ENCODE results near the gene NPTX1.

The NPTX1 gene

DNA sequence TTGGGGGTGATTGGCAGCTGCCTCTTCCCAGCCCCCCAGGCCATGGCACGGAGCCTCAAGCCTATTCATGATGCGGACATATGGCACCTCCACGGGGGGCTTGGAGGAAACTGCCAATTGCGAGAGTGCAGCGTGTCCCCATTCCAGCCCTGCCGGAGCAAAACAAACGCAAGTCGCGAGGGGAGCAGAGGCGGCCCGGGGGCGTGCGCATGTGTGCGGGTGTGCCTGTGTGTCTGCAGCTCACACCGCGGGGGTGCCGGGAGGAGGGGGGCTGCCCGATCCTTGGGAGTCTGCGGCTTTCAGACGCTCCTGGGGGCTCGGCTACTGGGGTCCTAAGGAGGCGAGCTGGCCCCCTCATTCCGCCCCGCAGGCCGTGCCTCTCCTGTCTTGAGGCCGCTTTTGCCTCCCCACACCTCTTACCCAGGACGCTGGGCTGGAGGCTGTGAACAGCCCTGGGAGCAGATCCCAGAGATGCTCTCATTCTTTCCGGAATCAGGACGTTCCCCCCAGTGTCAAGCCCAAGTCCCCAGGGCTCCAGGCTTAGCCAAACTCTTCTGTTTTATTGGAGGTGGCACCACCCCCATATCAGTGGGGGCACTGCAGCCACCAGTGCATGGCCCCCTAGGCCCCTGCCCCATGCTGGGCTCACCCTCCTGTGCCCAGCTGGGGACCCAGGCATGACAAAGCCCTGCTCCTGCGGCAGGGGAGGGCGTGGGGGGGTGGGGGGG, 32.3 kb downstream of the NPTX1 start:
- no peak for DNase-seq (ENCODE audit: low spot score)

DNA sequence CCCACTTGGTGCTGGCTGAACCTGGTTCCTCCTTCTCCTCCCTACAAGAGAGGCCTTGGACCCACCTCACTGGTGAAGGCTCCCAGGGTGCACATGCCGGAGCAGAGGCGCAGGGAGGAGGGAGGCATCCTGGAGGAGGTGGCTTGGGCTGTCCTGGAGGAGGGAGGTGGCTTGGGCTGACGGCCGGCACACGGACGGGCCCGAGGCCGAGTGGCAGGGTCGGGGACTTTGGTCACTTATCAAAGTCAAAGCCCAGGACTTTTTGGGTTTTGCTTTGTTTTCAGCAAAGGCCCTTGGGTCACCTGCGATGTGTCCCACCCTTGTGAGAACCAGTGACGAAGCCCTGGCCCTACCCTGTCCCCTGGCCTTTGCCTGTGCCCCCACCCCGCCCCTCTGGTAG, 32.9 kb downstream of the NPTX1 start:
- DNase-seq (ENCODE audit: low spot score) = no peak

DNA sequence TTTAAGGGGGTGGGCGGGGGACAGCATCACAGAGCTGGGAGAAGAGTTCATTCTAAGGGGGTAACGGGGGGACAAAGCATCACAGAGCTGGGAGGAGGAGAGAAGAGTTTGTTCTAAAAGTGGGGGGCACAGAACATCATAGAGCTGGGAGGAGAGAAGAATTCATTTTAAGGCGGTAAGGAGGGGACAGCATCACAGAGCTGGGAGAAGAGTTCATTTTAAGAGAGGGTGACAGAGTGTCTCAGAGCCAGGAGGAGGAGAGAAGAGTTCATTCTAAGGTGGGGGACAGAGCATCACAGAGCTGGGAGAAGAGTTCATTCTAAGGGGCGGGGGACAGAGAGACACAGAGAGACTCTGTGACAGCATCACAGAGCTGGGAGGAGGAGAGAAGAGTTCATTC, 33.6 kb downstream of the NPTX1 start:
- no peak for DNase-seq (ENCODE audit: low spot score)

DNA sequence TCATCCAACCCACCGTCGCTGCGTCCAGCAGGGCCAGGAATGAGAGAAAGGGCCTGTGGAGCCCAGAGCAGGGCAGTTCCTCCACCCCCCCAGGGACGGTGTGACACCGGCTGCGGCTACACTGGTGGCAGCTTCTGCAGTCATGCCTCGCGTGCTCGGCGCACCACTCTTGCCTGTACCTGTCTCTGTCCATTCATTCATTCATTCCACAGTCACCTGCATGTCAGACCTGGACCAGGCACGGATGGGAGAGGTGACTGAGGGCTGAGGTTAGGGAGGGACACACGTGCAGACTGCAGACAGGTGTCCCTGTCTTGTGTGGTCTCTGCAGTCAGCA, 34.1 kb downstream of the NPTX1 start:
- DNase-seq (ENCODE audit: low spot score) = no peak

DNA sequence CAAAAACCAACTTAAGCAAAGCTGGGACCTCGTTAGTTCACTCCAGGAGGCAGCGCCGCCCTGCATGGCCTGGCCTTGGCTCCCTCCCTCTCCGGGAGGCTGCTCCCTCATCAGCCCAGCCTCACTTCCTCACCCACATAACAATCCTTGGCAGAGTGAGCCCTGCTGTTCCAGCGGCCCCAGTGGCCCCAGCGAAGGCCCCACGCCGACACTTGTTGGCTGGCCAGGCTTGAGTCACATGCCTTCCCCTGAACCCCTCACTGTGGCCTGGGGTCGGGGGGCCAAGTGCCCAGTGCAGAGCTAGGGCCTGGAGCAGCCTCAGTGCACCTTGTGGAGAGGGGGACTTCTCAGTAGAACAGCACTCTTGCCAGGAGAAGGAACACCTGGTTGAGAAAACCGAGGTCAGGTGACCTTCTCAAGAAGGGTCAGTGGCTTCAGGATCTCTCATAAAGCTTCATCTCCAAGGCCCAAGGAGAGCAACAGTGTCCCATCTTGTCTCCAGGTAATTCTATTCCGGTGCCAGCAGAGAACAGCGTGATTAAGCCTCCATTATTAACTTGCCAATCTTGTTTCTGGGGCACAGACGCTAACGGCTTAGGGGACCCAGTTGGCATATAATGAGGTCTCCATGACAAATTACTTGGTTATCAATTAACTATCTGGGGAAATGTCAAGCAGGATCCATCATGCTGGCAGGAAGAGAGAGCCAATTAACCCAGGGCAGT, 34.6 kb downstream of the NPTX1 start:
- no peak for DNase-seq (ENCODE audit: low spot score)

DNA sequence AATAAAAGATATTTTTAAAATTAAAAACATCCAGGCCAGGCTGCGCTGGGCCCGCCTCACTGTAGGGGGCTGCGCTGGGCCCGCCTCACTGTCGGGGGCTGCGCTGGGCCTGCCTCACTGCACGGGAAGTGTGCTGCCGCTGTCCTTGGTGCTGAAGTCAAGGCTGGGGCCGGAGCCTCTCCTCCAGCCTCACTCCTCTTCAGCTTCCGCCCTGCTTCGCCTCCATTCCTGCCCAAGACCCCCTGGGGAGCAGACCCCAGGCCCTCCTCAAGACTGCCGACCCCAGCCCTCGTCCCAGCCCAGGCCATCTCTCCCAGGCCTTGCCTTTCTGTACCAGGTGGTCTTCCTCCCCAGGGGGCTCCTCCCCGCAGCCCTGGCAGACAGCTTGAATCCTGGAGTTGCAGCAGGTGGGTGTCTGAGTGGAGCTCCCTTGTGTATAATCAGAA, 35.3 kb downstream of the NPTX1 start:
- DNase-seq (ENCODE audit: low spot score) = peak; percentile 80

DNA sequence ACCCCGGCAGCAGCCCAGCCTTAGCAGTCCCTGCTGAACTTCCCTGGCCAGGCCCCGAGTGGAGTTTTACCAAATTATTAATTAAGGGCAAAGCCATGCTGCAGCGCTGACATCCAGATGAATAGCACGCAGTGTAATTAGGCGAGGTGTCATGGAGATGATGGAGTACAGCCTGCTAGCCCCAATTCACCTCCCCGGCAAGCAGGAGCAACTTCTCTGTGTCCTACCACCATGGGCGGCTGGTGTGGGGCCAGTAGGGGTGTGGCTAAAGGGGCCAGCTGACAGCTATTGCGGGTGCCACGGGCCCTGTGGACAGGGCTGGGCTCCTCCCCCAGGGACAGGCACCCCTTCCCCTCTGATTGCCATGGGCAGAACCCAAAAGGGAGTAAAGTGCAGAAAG, 36.9 kb downstream of the NPTX1 start:
- DNase-seq (ENCODE audit: low spot score) = no peak

DNA sequence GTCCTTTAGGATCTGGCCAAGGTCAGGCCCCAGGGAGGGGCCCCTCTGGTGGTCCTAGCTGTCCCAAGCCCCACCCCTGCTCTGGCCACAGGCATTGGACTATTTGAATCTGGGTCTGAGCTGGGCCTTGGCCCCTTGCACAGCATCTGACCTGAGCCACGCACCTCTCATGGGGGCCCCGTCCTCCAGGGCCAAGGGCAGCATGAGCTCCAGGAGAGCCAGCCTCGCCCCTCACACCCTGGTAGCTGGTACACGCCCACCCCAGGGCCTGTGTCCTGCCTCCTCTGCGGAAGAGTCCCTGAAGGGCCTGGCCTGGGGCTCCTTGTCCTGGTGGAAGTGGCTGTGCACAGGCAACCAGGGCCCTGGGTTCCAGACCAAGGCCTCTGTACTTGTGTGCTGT, 37.6 kb downstream of the NPTX1 start:
- no peak for DNase-seq (ENCODE audit: low spot score)

DNA sequence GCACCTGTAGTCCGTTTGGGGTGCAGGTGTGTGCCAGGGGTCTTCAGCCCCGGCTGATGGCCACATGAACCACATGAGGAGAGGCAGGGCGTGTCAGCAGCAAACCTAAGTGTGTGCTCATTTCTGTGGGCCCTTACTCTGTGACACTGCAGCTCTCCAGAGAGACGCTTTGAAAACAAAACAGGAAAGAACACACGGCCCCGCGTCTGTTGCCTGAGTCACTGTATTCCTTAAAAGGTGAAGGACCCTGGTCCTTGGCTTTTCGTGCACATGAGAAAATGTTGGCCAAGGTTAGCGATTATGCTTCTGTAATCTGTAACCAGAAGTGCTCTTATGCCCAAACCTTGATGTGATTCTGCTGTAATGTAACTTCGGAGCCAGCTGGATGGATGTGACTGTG, 38.9 kb downstream of the NPTX1 start:
- no peak for DNase-seq (ENCODE audit: low spot score)

DNA sequence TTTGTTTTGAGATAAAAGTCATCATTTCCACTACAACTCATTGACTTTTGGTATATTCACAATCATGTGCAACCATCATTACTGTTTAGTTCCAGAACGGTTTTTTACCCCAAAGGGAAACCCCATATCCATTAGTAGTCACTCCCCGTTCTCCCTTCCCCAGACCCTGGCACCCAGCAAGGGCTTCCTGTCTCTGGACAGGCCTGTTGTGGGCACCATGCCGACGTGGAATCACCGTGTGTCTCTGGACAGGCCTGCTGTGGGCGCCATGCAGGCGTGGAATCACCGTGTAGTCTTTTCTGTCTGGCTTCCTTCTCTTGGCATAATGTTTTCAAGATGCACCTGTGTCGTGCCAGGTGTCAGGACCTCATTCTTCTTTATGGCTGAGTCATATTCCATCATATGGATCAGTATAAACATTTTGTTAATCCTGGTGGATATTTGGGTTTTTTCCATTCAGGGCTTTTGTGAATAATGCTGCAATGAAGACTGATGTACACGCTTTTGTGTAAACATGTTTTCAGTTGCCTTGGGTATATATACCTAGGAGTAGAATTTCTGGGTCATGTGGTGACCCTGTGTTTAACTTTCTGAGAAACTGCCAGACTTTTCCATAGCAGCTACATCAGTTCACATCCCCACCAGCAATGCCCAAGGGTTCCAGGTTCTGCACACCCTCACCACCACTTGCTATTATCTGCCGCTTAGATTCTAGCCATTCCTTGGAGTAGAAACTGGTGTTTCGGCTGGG, 42.3 kb downstream of the NPTX1 start:
- no peak for DNase-seq (ENCODE audit: low spot score)

DNA sequence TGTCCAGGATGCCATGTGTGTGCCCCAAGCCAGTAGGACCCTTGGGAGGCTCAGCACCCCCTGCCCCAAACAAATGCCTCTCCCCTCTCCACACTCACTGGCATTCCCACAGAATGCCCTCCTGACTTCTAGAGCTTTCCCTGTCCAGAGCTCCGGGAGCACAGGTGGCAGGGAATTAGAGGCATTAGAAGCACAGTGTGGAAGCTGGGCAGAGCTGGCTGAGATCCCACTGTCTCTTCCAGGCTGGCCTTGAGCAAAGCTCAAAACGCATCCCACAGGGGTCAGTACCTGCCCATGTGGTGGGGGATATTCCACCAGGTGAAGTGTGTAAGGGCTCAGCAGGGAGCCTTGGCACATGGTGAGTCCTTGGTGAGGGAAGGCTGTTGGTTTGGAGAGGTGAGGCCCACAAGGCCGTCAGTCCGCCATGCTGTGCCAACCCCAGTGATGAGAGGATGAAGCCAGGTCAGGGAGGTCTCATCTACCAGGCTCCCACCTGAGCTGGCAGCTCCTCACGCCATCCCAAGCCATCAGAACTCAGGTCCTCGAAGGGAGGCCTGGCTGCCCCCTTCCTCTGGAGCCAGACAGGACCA, 43.4 kb downstream of the NPTX1 start:
- no peak for DNase-seq (ENCODE audit: low spot score)

DNA sequence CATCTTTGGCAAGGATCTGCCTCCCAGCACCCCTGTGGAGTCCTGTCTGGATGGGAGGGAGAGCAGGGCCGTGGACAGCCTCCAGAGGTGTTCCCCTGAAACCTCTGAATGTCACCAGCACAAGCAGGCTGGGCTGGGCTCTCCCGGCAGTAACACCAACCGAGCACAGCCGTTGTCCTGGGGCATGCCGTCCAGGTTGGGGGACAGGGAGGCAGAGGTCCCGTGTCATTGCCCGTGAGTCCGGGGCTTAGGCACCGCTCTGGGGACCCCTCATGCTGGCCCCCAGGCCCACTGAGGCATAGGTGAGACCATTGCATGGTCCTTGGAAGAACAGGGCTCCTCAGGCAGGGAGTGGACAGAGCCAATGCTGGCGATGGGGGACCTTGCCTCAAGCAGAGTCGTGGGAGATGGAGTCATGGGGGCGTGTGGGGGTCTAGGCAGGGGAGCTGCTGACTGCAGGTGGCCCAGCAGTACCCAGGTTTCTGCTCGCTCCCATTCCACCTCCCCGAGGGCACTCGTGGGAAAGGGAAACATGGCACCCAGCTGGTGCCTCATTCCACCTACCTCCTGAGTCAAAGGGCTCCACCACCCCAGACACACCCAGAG, 44.0 kb downstream of the NPTX1 start:
- DNase-seq (ENCODE audit: low spot score) = no peak

DNA sequence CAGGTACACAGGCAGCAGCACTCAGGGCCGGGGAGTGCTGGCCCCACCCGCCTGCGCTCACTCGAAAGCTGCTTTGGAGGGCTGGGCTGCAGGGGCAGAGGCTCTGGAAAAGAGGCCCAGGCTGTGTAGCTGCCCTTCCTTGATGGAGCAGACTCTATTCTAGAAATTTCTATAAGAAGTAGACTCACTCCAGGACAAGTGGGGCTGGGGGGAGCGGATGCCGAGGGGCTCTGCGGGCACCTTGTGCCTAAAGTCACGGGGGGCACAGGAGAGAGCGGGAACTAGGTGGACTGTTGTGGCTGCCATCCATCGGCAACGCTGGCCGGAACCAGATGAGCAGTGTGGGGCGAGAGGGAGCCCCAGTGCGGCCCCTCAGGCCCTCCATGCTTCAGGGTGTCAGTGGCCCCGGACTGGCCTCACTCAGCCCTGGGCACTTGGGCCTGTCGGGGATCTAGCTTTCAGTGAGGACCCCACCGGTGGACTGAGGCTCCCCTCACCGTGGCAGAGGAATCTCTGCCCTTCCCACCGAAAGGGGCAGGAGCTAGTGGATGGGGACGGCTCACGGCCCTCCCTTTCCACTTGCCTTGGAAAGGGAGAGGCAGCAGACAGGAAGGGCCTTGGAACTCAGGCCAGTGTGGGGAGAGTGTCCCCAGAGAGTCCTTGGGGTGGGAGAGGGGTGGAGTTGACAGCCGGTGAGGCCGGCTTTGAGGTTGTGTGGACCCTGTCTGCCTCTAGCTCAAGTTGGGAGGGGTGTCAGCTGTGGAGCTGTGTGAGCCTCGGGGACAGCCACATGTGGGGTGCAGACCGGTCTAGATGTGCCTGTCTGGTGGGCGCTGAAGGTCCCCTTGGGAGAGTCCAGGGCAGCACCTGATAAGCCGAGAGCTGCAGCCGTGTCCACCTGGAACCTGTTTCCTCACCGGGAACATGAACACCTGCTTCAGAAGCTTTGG, 44.9 kb downstream of the NPTX1 start:
- DNase-seq (ENCODE audit: low spot score) = no peak

DNA sequence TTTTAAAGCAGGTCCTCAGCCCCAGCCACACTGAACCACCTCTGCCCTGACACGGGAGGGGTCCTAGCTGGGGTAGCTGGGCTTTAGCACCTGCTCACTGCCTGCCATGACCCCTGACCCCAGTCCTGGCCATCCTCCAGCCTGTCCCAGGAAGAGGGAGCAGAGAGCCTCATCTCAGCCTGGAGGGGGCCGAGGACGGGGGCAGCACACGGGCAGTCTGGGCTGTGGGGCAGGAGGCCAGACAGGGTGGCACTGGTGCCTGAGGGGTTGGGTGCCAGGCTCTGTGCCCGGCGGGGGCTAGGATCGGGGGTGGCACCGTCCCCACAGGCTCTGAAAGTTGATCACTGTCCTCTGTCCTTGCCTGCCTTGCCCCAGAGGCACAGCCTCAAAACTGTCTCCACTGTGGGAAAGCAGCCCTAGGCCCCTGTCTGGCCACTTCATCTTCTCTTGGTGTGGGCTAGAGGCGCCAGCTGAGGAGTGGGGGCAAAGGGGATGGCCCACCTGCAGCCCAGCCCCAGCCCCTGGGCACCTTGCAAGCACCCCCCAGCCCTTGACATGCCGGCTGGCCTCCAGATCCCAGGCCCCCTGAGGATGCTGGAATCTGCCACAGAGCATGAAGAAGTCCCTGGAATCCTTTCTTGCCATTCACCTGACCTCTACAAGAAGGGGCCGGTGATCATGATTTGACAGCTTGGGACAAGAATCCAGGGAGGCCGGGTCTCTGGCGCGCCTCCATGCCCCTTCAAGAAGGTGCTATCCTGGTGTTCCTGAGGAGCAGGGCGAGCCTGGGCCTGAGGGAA, 45.8 kb downstream of the NPTX1 start:
- DNase-seq (ENCODE audit: low spot score) = no peak

DNA sequence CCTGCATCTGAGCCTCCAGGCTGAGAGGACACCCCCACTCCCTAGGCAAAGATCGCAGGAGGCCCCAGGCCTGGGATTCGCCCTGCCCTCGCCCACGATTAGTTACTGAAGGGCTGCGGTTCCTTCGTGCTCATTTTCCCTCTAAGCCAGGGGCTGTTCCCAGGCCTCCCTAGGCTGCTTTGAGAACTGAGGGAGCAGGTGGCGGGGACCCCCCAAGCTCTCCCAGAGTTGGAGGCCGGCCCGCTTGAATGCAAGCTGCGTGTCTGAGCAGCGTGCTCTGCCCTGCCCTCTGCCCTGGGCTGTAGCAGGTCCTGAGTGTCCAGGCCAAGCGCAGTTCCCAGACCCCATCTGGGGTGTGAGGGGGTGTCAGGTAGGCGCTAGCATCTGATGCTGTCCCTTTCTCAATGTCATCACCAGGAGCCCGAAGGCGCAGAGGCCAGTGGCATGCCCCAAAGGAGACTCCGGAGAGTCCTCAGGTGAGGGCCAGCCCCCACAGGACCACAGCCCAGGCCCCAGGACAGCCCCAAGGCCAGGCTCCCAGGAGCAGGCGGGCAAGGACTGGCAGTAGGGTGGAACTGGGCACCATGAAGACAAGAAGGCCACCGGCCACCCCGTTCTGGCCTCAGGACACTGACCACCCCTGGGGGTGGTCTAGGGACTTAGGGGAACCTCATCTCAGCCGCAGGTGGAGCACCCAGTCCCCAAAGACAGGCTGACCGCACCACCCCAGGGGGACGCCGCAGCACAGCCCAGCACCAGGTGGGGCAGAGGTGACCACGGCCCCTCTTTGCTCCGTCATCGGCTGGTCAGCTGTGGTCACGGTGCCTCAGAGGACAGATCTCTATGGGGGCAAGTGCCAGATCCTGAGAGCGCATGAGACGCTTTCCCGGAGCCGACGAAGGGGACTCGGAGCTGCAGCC, 46.8 kb downstream of the NPTX1 start:
- DNase-seq (ENCODE audit: low spot score) = no peak

DNA sequence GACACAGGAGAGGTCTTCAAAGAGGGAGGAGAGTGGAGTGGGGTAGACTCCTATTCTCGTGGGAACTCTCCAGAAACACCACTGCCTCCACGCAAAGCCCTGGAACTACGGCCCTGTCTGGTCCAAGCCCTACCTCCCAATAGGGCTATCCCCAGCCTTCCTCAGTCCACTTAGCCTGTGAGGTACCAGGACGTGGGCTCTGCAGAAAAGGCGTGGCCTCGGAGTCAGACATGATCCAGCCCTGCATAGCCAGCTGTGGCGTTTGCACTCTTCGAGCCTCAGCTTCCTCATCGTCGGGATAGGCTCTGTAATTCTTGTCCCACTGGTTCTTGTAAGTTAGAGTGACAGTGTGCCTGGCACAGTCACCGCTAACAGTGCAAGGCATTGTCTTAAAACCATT, 47.6 kb downstream of the NPTX1 start:
- DNase-seq (ENCODE audit: low spot score) = no peak

DNA sequence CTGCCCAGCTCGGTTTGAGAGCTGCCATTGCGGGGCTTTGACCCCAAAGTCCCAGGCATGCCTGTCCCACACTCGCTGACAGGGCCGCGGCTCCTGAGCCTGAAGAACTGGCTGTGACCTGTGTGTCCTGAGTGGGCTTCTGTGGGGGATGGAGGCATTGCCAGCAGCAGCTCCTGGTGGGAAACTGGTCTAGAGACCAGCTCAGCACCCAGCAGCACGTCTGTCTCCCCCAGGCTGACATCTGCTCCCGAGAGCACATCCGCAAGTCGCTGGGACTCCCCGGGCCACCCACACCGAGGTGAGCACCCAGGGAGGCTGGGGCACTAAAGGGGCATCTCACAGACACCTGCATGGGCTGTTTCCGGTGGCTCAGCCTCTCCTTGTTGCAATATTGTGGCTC, 48.0 kb downstream of the NPTX1 start:
- no peak for DNase-seq (ENCODE audit: low spot score)

DNA sequence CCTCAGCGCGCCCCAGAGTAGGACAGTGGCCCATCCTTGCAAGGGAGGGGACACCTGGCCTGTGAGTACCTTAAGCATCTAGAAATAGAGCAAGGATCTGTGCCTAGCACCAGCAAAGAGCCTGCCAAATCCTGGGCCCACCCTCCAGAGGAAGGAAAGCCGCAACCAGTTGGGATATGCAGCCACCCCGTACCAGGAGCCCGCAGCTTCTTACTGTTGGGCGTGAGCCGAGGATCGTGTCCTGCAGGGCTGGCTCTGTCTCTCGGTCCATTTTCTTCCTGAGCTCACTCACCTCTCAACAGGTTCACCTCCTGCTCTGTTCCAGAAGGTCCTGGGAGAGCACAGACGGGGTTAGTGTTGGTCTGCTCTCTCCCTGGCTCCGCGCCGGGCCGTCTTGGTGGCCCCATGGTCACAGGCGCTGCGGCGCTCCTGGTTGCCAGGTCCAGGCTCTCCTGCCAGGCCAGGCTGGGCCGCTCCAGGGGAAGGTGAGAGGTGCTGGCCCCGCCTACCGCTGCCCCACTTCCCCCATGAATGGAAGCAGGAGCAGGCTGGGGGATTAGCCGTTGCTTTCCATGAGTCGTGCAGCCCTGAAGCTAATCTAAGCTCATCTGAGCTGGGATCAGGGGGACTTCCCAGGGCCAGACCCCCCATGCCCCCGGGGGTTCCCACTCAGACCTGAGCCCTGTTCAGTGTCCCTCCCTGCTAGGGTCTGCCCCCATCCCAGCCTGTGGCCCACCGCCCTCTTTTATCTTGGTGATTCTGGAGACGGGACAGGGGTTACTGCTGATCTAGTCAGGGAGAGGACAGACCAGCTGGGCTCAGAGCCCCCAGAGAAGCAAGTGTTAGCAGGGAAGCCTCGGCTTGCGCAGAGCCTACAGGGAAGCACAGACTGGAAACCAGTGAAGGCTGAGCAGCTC, 48.8 kb downstream of the NPTX1 start:
- no peak for DNase-seq (ENCODE audit: low spot score)

Data from AG20443 (cell line).